BJ (cell line): ENCODE measurements around the gene PLA2G4D. TPM values are rescaled to one million over a fixed set of nuclear protein-coding genes. Genes with fewer than 3 reads are reported as not detected.

Experiments used
- CTCF ChIA-PET: fragments of 350-600 bp; formaldehyde crosslinking; extraction: SDS; loops from one replicate; lab custom pipeline; 2021; ENCODE audit warnings: antibody characterized with exemption, inconsistent platforms; lab: Yijun Ruan, JAX
- POLR2A ChIA-PET: fragments of 300-600 bp; sonication (Branson Sonifier 250); formaldehyde crosslinking; extraction: SDS; loops from one replicate; lab custom pipeline; 2021; ENCODE audit warnings: antibody characterized with exemption; lab: Charles Lee
- DNase-seq: peaks from one replicate; pipeline ENCODE4 v3.0.0-alpha.2; 2011; ENCODE audit warnings: low read depth
- H3K27me3 ChIP-seq: 2 replicates; pipeline ENCODE4 v1.6.0; 2011; ENCODE audit warnings: low read length; ENCODE audit not compliant: control insufficient read depth, insufficient read depth
- H3K36me3 ChIP-seq: 2 replicates; pipeline ENCODE4 v1.5.1; 2011; ENCODE audit warnings: low read length; ENCODE audit not compliant: control insufficient read depth, insufficient read depth
- H3K4me3 ChIP-seq: 2 replicates; pipeline ENCODE4 v1.5.1; 2011; ENCODE audit warnings: low read depth, mild to moderate bottlenecking, control low read depth, low read length
- polyA plus RNA-seq: library from polyadenylated mRNA; depleted of rRNA; stranded (reverse); fragments of >200 nt; gene quantifications from 2 replicates; pipeline ENCODE4 v1.2.3, GENCODE V29; 2011
- TF ChIP-seq, protein P1 (sequence below): IDR thresholded peaks from 2 replicates; pipeline ENCODE4 v1.5.1; 2011; ENCODE audit warnings: low read depth, mild to moderate bottlenecking, control low read depth, inconsistent platforms, low read length, moderate library complexity; ENCODE audit not compliant: insufficient read depth

The PLA2G4D gene
- polyA plus RNA-seq, 1 experiment, result not detected

DNA sequence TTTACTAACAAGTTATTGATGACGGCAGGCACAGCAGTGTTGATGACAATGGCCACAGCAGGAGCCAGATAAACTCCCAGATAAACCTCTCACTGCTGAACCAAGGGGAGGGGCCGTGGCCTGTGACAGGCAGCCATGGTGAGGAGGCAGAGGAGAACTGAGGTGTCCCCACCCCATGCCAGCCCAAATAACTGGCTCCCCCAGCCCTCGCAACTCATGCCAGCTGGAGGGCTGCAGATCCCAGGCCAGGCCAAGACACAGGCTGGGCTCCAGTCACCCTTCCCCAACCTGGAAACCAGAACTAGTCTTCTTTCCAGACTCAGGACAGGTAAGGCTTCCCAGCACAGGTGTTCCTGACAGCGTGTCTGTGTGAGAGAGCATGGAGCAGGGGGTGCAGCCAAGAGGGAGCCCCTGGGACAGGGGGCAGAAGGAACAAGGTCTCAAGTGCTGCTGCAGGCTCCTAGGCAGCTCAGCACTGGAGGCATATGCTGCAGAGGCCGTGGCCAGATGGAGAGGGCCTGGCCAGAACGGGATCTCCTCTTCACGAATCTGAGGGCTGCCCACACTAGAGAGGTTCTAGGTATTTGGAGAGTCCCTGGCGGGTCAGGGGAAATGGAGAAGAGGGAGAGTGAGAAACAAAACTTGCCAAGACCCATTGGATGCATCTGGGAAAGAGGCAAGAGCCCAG, 46.2 kb upstream of the PLA2G4D start:
- Histone ChIP-seq H3K4me3 (no peak overlapping the region), H3K27me3 (peaks cover 11% of the 10 kb centered on the region)

DNA sequence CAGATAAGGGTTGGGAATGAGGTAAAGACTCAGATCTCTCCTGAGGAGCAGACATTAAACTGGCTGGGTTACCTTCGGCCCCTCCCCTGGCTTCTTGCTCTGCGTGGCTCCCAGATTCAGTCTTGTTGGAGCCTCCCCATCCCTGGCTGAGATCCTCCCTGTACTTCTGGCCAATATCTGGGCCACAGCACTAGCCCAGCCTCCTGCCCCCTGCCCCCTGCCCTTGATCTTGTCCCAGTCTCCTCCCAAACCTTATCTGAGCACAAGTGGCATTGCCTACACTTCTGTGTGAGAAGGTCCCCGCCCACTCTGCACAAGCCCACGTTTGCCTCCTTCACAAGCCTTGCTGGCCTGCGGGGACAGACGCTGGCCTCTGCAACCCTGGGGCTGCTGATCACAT, 45.2 kb upstream of the PLA2G4D start:
- CTCF ChIA-PET, result interaction anchor here (1.1 to 6.4 kb wide), 6 partner anchors 9 to 332 kb away, joined by 4 to 59 read pairs (median 8); no protein-coding TSS in a partner anchor
- POLR2A ChIA-PET, result no interaction called here
- no peak for DNase-seq

More for the DNA sequence above, 46.2 kb upstream of the PLA2G4D start:
- TF ChIP-seq, protein P1, sequence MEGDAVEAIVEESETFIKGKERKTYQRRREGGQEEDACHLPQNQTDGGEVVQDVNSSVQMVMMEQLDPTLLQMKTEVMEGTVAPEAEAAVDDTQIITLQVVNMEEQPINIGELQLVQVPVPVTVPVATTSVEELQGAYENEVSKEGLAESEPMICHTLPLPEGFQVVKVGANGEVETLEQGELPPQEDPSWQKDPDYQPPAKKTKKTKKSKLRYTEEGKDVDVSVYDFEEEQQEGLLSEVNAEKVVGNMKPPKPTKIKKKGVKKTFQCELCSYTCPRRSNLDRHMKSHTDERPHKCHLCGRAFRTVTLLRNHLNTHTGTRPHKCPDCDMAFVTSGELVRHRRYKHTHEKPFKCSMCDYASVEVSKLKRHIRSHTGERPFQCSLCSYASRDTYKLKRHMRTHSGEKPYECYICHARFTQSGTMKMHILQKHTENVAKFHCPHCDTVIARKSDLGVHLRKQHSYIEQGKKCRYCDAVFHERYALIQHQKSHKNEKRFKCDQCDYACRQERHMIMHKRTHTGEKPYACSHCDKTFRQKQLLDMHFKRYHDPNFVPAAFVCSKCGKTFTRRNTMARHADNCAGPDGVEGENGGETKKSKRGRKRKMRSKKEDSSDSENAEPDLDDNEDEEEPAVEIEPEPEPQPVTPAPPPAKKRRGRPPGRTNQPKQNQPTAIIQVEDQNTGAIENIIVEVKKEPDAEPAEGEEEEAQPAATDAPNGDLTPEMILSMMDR, result no peak
- ChIA-PET POLR2A (no interaction called here), CTCF (interaction anchor here (2.1 to 6.4 kb wide), 4 partner anchors 10 to 151 kb away, joined by 8 to 59 read pairs (median 30); no protein-coding TSS in a partner anchor)
- no peaks in the 10 kb centered on the region for H3K36me3 ChIP-seq
- DNase-seq, result no peak

GRCh38 chr15:42138968-42139386, 44.6 kb upstream of the PLA2G4D start:
- ChIA-PET POLR2A (no interaction called here), CTCF (interaction anchor here (1.0 to 6.4 kb wide), 17 partner anchors 9 to 333 kb away, joined by 3 to 59 read pairs (median 8); partner anchors contain the start of gene PLA2G4E)
- TF ChIP-seq, protein P1, result no peak
- Histone ChIP-seq H3K27me3 (peaks cover 11% of the 10 kb centered on the region), H3K36me3 (no peaks in the 10 kb centered on the region), H3K4me3 (no peak overlapping the region)
- DNase-seq, result no peak

More for the DNA sequence above, 45.2 kb upstream of the PLA2G4D start:
- Histone ChIP-seq H3K4me3 (no peak overlapping the region), H3K36me3 (no peaks in the 10 kb centered on the region), H3K27me3 (peaks cover 11% of the 10 kb centered on the region)
- TF ChIP-seq, protein P1, result no peak

DNA sequence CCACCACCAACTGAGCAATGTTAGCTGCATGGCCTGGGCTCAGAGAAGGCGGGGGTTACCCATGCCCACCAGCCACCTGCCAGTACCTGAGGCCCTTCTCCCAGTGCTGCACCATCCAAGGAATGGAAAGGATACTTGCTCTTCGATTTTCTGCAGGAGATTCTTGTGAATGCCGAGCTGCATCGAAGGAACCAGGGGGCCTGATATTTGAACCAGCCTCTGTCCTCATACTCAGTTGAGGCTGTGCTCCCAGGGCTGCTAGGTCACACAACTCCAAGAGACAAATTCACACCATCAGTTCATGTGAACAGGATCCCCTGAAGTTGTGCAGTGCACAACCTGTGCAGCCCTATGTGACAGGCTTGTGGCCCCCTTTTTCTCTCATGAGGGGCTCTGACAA, 44.0 kb upstream of the PLA2G4D start:
- H3K36me3 ChIP-seq, result no peaks in the 10 kb centered on the region
- no peak overlapping the region for H3K4me3 ChIP-seq
- ChIA-PET POLR2A (no interaction called here), CTCF (interaction anchor here (0.8 to 6.4 kb wide), 26 partner anchors 8 to 333 kb away, joined by 3 to 59 read pairs (median 6); partner anchors contain the start of gene PLA2G4E)
- H3K27me3 ChIP-seq, result peaks cover 11% of the 10 kb centered on the region
- TF ChIP-seq, protein P1, result no peak
- no peak for DNase-seq

DNA sequence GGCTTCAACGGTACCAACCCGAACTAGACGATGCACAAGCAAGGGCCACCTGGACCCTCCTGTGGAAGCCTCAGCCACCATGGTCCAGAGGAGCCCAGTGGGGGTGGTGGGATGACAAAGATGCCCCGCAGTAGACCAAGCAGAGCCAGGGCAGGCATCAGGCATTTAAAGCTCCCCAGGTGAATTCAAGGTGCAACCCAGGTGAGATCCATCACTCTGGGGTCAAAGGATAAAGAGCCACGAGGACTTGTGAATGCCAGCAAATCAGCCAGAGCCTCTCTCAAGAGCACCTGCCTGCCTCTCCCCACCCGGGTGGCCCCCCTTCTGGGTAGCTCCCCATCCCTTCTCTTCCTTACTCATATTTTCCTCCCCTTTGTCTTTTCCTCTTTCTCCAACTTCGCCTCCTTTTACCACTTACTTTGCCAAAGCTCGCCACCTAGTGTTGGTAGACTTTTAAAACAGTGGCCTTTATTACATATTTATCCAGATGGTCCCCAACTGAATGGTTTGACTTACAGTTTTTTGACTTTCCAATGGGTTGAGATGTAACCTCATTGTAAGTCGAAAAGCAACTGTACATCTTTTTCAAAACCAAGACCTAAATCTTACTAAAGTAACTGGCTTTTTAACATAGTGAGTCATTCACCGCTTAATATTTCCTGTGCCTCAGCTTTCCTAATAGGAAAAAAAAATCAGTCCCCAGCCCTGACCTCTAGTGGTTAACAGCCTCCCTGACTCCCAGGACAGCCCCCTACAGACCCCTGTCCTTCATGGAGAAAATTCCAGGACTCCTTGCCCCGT, 43.3 kb upstream of the PLA2G4D start:
- H3K27me3 ChIP-seq, result peaks cover 11% of the 10 kb centered on the region
- DNase-seq, result peak; percentile 2
- TF ChIP-seq, protein P1, result peak; percentile 63
- no peaks in the 10 kb centered on the region for H3K36me3 ChIP-seq
- CTCF ChIA-PET, result interaction anchor here (0.5 to 6.4 kb wide), 36 partner anchors 10 to 334 kb away, joined by 3 to 59 read pairs (median 4); partner anchors contain the start of genes PLA2G4E and PLA2G4F
- no peak overlapping the region for H3K4me3 ChIP-seq
- POLR2A ChIA-PET, result no interaction called here
